SIG-M5 treated with dmso at 0.1 percent for 504 hours (cell line): ENCODE measurements around the gene ESPL1.

Experiments used
- DNase-seq: peaks from one replicate; lab custom pipeline; 2025; ENCODE audit not compliant: unreplicated experiment; lab: John Stamatoyannopoulos, UW

Gene ESPL1

GRCh38 chr12:53255996-53256395, 12.1 kb upstream of the ESPL1 start:
- DNase-seq: peak; percentile 97

DNA sequence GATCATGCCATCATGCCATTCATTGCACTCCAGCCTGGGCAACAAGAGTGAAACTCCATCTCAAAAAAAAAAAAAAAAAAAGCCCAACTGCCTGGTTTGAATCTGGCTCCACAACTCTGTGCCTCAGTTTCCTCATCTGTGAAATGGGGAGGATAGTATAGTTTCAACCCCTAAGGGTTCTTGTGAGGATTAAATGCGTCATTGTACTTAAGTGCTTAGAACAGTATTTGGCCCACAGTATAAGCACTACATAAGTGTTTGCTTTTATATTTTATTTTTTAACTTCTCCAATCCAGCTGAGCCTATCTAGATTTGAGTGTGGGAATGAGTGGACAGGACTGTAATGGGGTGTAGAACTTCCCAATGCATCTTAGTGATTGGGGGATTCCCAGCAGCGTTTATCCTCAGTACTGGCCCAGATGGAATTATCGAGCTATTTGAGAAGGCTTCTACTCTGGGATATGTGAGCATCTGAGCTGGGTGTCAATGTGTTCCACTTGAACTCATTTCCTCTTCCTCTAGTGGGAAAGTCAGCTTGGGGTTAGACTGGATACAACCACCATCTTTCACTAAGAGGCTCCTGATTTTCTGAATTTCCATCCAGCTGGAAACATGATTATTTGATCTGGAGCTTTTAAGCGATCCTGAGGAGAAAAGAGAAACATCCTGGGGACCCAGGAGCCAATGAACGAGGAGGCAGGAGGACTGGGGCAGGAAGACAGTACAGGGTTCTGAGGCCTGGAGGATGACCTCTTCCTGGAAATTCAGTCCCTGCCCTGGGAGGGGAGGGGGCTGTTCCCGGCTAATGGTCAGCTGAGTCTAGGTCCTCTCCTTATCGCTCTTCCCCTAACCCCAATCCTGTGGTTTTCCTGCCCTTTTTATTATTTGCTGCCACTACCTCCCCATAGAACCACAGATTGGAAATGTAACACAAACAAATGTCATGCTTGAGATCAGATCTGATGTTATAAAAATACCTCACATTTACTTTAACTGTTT, 9.3 kb upstream of the ESPL1 start:
- no peak for DNase-seq

DNA sequence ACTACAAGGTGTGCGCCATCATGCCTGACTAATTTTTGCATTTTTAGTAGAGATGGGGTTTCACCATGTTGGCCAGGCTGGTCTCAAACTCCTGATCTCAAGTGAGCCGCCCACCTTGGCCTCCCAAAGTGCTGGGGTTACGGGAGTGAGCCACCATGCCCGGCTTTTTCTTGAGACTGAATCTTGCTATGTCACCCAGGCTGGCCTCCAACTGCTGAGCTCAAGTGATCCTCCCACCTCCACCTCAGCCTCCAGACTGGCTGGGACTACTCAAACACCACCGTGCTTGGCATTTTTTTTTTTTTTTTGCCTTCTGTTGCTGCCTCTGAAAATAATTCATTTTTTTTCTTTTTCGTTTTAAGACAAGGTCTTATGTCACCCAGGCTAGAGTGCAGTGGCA, 8.2 kb upstream of the ESPL1 start:
- DNase-seq: no peak

DNA sequence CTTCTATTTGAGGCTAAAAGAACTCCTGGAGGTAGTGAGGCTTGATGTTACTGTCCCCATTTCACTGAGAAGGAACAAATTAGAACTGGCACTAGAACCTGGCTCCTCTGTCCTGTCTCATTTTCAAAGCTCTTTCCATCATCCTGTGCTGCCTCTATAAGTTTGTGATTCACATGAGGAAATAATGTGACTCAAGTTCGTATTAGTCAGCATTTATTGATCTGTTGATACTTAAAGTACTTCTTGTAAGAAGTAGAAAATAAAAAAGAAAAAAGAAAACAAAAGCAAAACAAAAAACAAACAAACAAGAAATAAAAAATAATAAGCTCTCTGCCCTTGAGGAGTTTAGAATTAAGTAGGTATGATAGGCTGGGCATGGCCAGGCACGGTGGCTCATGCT, 2.3 kb upstream of the ESPL1 start:
- no peak for DNase-seq

GRCh38 chr12:53267306-53267998, 647 bp upstream of the ESPL1 start:
- DNase-seq: peak; percentile 67

DNA sequence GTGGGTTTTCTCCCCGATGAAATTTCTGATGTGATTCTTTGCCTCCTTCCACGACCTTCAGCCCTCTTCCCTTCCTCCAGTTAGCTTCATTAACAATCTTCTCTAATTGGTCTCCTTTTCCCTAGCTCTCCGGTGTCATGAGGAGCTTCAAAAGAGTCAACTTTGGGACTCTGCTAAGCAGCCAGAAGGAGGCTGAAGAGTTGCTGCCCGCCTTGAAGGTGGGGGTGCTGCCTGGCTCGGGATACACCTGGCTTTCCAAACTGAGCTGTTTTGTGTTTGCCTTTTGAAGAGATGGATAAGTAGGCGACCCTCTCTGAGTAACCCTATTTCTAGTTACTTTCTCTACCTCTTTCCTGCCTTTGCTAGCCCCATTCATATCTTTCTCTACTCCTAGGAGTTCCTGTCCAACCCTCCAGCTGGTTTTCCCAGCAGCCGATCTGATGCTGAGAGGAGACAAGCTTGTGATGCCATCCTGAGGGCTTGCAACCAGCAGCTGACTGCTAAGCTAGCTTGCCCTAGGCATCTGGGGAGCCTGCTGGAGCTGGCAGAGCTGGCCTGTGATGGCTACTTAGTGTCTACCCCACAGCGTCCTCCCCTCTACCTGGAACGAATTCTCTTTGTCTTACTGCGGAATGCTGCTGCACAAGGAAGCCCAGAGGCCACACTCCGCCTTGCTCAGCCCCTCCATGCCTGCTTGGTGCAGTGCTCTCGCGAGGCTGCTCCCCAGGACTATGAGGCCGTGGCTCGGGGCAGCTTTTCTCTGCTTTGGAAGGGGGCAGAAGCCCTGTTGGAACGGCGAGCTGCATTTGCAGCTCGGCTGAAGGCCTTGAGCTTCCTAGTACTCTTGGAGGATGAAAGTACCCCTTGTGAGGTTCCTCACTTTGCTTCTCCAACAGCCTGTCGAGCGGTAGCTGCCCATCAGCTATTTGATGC, 797 bp downstream of the ESPL1 start:
- no peak for DNase-seq

GRCh38 chr12:53274445-53274844, 6.3 kb downstream of the ESPL1 start:
- no peak for DNase-seq

DNA sequence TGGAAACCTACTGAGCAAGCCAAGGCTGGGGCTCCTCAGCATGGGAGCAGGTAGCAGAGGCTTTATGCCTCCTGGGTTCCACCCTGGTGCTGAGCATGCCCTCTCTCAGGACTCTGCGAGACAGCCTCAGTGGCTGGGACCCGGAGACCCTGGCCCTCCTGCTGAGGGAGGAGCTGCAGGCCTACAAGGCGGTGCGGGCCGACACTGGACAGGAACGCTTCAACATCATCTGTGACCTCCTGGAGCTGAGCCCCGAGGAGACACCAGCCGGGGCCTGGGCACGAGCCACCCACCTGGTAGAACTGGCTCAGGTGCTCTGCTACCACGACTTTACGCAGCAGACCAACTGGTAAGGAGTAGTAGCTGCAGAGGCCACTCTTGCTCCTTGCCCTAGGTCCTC, 8.4 kb downstream of the ESPL1 start:
- DNase-seq: no peak

DNA sequence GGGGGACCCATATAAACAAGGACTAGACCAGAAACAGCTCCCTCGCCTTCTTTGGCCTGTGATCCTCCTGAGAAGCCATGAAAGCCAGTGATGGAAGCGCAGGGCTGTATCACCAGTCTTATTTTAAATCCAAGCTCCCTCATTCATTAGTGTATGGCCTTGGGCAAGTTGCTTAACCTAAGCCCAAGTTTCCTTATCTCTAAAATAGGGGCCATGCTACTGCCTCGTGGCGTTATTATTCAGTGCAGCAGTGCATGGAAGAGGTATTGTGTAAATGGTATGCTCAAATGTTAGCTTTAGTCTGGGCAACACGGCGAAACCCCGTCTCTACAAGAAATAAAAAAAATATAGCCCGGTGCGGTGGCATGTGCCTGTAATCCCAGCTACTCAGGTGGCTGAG, 9.9 kb downstream of the ESPL1 start:
- DNase-seq: no peak

DNA sequence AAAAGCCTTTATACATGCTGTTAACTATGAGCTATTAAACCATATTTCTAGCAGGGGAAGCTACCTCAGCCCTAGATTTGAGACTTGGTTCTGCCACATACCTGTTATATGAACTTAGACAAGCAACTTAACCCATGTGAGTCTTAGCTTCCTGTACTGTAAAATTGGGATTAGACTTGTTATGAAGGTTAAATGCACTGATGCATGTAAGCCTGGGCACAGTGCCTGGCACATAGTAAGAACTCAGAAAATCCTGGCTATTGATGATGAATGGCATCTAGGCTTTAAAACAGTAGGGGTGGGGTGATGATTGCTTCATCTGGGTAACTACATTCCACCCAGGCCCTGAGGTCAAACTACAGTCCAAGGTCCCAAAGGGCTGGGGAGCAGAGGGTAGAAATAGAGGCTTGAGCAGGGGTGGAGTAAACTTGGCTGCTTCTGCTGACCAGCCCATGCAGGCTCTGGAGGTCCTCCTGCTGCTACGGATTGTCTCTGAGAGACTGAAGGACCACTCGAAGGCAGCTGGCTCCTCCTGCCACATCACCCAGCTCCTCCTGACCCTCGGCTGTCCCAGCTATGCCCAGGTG, 11.3 kb downstream of the ESPL1 start:
- no peak for DNase-seq

- DNase-seq: no peak
These were observed 11.9 kb downstream of the ESPL1 start for GRCh38 chr12:53279888-53280498.

GRCh38 chr12:53286448-53286847, 18.3 kb downstream of the ESPL1 start:
- no peak for DNase-seq

DNA sequence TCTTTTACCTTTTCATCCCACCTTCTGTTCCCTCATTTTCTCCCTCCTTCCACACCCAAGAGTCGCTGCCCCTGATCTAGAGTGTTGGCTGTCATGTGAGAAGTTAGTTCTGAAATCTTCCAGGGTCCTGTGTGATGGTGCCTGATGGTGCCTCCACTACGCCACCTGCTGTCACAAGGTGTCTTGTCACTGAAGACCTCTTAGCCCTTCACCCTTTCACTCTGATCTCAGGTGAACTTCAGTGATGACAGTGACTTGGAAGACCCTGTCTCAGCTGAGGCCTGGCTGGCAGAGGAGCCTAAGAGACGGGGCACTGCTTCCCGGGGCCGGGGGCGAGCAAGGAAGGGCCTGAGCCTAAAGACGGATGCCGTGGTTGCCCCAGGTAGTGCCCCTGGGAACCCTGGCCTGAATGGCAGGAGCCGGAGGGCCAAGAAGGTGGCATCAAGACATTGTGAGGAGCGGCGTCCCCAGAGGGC, 19.7 kb downstream of the ESPL1 start:
- DNase-seq: peak; percentile 50

DNA sequence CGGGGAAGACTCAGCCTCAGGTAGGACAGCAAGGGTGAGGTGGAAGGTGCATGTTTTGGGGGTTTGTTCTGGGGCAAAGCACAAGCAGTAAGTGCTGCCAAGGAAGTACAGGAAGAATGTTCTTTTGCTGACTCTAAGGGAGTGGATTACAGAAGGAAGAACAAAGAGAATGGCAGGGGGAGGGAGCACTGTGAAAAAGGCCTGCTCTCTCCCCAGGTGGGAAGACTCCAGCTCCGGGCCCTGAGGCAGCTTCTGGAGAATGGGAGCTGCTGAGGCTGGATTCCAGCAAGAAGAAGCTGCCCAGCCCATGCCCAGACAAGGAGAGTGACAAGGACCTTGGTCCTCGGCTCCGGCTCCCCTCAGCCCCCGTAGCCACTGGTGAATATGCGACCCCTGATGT, 20.2 kb downstream of the ESPL1 start:
- no peak for DNase-seq

DNA sequence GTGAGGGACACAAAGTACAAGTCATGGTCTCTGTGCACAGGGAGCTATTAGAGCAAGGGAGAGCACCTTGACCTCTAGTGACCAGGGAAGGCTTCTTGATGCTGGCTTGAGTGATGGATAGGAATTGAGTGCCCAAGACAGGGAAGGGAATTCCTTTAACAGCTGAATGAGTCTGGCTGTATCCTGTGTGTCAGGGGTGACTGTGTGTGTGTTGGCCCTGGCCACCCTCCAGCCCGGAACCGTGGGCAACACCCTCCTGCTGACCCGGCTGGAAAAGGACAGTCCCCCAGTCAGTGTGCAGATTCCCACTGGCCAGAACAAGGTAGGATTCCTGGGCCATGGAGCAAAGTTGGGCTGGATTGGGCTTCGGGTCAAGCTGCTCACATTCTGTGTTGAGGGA, 21.8 kb downstream of the ESPL1 start:
- no peak for DNase-seq

DNA sequence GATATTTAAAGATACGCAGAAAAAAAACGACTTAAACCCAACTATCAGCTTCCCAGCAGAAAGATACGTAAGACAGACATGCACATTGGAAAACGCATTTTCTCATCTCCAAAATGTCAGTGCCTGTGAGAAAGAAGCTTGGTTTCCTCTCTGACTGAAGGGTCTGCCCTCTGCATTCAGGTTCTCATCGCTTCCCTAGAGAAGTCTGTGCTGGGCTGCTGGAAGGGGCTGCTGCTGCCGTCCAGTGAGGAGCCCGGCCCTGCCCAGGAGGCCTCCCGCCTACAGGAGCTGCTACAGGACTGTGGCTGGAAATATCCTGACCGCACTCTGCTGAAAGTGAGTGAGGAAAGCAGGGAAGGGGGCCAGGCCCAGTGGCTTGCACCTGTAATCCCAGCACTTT, 22.6 kb downstream of the ESPL1 start:
- no peak for DNase-seq

DNA sequence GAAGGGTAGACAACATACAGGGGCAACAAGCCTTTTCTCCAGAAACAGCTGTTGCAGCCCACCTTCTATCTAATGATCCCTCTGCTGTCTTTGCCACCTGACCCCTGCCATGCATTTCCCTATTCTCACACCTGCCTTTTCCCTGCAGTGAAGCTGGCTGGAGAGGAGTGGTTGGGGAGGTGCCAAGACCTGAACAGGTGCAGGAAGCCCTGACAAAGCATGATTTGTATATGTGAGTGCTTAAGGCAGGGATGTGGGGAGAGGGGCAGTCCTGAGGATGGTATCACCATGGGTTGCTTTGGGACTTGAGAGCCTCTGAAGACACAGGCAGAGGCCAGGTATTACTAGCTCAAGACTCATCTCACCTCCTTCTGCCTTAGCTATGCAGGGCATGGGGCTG, 24.3 kb downstream of the ESPL1 start:
- DNase-seq: no peak

- DNase-seq: peak; percentile 87
These were observed 27.2 kb downstream of the ESPL1 start, which contains the start of gene PFDN5 for GRCh38 chr12:53295070-53295890. PFDN5 (plus strand) TSS chr12:53295542; CDS start chr12:53295568, 26 bp downstream.

DNA sequence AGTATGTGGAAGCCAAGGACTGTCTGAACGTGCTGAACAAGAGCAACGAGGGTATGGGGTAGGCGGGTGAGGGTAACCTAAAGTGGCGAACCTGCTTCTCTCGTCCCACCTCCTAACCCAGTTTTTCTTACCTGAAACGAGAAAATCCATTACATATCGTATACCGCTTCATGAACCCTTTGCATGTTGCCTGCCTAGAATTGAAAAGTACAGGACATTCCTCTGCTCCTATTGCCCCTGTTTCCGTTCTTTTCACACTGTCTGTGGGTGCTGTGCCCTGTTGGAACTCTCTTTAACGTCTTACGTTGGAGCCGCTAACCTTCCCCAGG, 27.8 kb downstream of the ESPL1 start:
- no peak for DNase-seq
